CD4-positive, alpha-beta memory T cell (primary cell): ENCODE data around the gene CSNK2B. TPM values are rescaled to one million over a fixed set of nuclear protein-coding genes. Genes with fewer than 3 reads are reported as not detected.

ENCODE experiments used
- CTCF ChIA-PET: fragments of 350-600 bp; sonication (Branson Sonifier 250); formaldehyde crosslinking; loops from one replicate; lab custom pipeline; 2021; ENCODE audit warnings: inconsistent platforms; ENCODE audit not compliant: partially characterized antibody; lab: Charles Lee
- POLR2A ChIA-PET: fragments of 350-600 bp; sonication (Branson Sonifier 250); formaldehyde crosslinking; loops from one replicate; lab custom pipeline; 2021; ENCODE audit not compliant: partially characterized antibody; lab: Charles Lee
- DNase-seq, 5 donors: peaks; one replicate each; pipeline versions ENCODE4 v3.0.0 to v3.0.0-alpha.2; 2020 to 2022; ENCODE audit warnings: mixed read lengths in 1 of 5
- H3K27ac ChIP-seq: one replicate; pipeline ENCODE4 v1.7.0; 2013; ENCODE audit warnings: low read depth, low read length
- H3K27me3 ChIP-seq: 2 replicates; pipeline ENCODE4 v1.7.0; 2013; ENCODE audit warnings: mild to moderate bottlenecking, low read length, moderate library complexity; ENCODE audit not compliant: insufficient read depth
- H3K36me3 ChIP-seq: 2 replicates; pipeline ENCODE4 v1.7.0; 2013; ENCODE audit warnings: mild to moderate bottlenecking, low read length, moderate library complexity; ENCODE audit not compliant: insufficient read depth
- H3K4me1 ChIP-seq: 2 replicates; pipeline ENCODE4 v1.7.0; 2013; ENCODE audit warnings: mild to moderate bottlenecking, low read length, moderate library complexity; ENCODE audit not compliant: insufficient read depth
- H3K4me3 ChIP-seq, 2 donors: one replicate each; pipeline ENCODE4 v1.7.0; 2013; ENCODE audit warnings: low read length in 2 of 2, mild to moderate bottlenecking in 1 of 2
- H3K9me3 ChIP-seq, 2 donors: one replicate each; pipeline ENCODE4 v1.7.0; 2013; ENCODE audit warnings: low read length in 2 of 2, control low read depth in 1 of 2; ENCODE audit not compliant: control insufficient read depth in 1 of 2
- H3K27ac Mint-ChIP-seq, 7 donors: one replicate each; pipeline ENCODE4 v1.8.0; 2020 to 2021; ENCODE audit warnings: mixed read lengths in 7 of 7, mild to moderate bottlenecking in 6 of 7, inconsistent platforms in 3 of 7, moderate library complexity in 3 of 7
- H3K27me3 Mint-ChIP-seq, 2 donors: one replicate each; pipeline ENCODE4 v1.8.0; 2020 to 2021; ENCODE audit warnings: mixed read lengths in 2 of 2
- H3K36me3 Mint-ChIP-seq, 2 donors: one replicate each; pipeline ENCODE4 v1.8.0; 2020 to 2021; ENCODE audit warnings: mixed read lengths in 2 of 2, inconsistent platforms in 1 of 2, mild to moderate bottlenecking in 1 of 2
- H3K4me1 Mint-ChIP-seq, 4 donors: one replicate each; pipeline ENCODE4 v1.8.0; 2020 to 2021; ENCODE audit warnings: mixed read lengths in 4 of 4, mild to moderate bottlenecking in 1 of 4
- H3K4me3 Mint-ChIP-seq, 8 donors: one replicate each; pipeline ENCODE4 v1.8.0; 2020 to 2021; ENCODE audit warnings: mixed read lengths in 8 of 8, mild to moderate bottlenecking in 7 of 8, moderate library complexity in 6 of 8, inconsistent platforms in 3 of 8
- H3K9me3 Mint-ChIP-seq, 8 donors: one replicate each; pipeline ENCODE4 v1.8.0; 2020 to 2021; ENCODE audit warnings: mixed read lengths in 8 of 8, mild to moderate bottlenecking in 5 of 8, inconsistent platforms in 3 of 8, moderate library complexity in 1 of 8
- intact Hi-C: fragments of 100-400 bp; cut with micrococcal nuclease; formaldehyde crosslinking; loops from one replicate; pipeline ENCODE4 v1.15.1; 2023
- polyA plus RNA-seq, 2 donors: library from polyadenylated mRNA; unstranded; fragments of 300-500 nt; fragmentation: Illumina TruSeq; gene quantifications; one replicate each; pipeline ENCODE4 v1.2.3, GENCODE V29; 2021
- total RNA-seq, 2 experiments: library from RNA; stranded (reverse); gene quantifications; one replicate each; pipeline ENCODE4 v1.2.3, GENCODE V29; 2021

CSNK2B gene
- total and polyA plus RNA-seq, 4 experiments from 2014 or later: 141 to 232 (median 166) TPM

GRCh38 chr6:31676904-31677303, 11.0 kb downstream of the CSNK2B start:
- H3K27ac Mint-ChIP-seq: peak overlapping the region in 2 of 7 donors; percentile 72 to 89
- no peaks in the 10 kb centered on the region for H3K9me3 Mint-ChIP-seq
- Histone ChIP-seq H3K27ac (no peak overlapping the region), H3K36me3 (peaks cover 15% of the 10 kb centered on the region), H3K27me3 (no peaks in the 10 kb centered on the region), H3K4me1 (peaks cover 19% of the 10 kb centered on the region), H3K9me3 (no peaks in the 10 kb centered on the region), H3K4me3 (no peak overlapping the region)
- ChIA-PET POLR2A (no interaction called here), CTCF (interaction anchor here (1.1 kb wide), 1 partner anchor 213 kb away, joined by 3 read pairs; no protein-coding TSS in a partner anchor)
- H3K27me3 Mint-ChIP-seq: no peaks in the 10 kb centered on the region
- no peak overlapping the region for H3K4me3 Mint-ChIP-seq
- peaks cover 11 to 27% (median 15%) of the 10 kb centered on the region in 4 donors for H3K4me1 Mint-ChIP-seq
- intact Hi-C loops: no loop called here
- DNase-seq: no peak
- peaks cover 11 to 19% of the 10 kb centered on the region in 2 donors for H3K36me3 Mint-ChIP-seq

DNA sequence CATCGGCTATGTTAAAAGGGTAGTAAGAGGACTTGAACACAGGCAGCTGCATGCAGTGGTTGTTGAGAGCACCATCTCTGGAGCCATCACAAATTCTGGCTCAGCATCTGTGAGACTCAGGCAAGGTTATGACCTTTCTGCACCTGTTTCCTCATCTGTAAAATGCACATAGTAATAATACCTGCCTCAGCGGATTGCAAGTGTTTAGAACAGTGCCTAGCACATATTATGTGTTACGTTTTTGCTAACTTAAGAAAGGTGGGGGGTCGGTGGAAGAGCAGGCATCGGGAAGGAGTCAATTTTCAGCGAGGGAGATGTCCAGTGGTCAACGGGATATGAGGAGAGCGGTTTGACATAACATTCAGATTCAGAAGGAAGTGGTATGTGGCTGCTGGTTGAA, 12.1 kb downstream of the CSNK2B start:
- Mint-ChIP-seq H3K27me3 (no peaks in the 10 kb centered on the region), H3K4me3 (peak overlapping the region in 2 of 8 donors; percentile 3 to 50), H3K9me3 (no peaks in the 10 kb centered on the region), H3K4me1 (peaks cover 11 to 27% (median 16%) of the 10 kb centered on the region in 4 donors), H3K36me3 (peaks cover 6 to 12% of the 10 kb centered on the region in 2 donors), H3K27ac (peak overlapping the region in 3 of 7 donors; percentile 5 to 61 (median 22))
- no peak overlapping the region for H3K27ac ChIP-seq
- H3K4me3 ChIP-seq: no peak overlapping the region
- H3K9me3 ChIP-seq: no peaks in the 10 kb centered on the region
- no peak for DNase-seq
- ChIA-PET CTCF (interaction anchor here (1.1 to 1.3 kb wide), 4 partner anchors 12 to 212 kb away, joined by 3 to 4 read pairs (median 3); partner anchors contain the start of gene HSPA1B), POLR2A (interaction anchor here (0.6 to 1.2 kb wide), 2 partner anchors 25 to 103 kb away, joined by 3 read pairs; partner anchors contain the start of gene TNF)
- no peaks in the 10 kb centered on the region for H3K27me3 ChIP-seq
- H3K4me1 ChIP-seq: peaks cover 19% of the 10 kb centered on the region
- peaks cover 5% of the 10 kb centered on the region for H3K36me3 ChIP-seq
- intact Hi-C loops: no loop called here

GRCh38 chr6:31680226-31681134, 14.6 kb downstream of the CSNK2B start, which contains the start of gene LY6G5C:
Gene LY6G5C (minus strand): TSS chr6:31681067. CDS start chr6:31680373, 694 bp downstream.
- CTCF ChIA-PET: interaction anchor here (0.7 to 2.1 kb wide), 24 partner anchors 9 to 1085 kb away, joined by 3 to 11 read pairs (median 4); partner anchors contain the start of genes ABHD16A, CLIC1, DXO and GPANK1
- peak within 1 kb of the TSS; percentile 77 to 92 (median 86) for H3K27ac Mint-ChIP-seq

GRCh38 chr6:31681135-31681671, 15.3 kb downstream of the CSNK2B start:
- peak overlapping the region; percentile 86 to 91 (median 90) for H3K4me3 Mint-ChIP-seq
- ChIA-PET CTCF (interaction anchor here (0.7 to 2.1 kb wide), 24 partner anchors 8 to 1086 kb away, joined by 3 to 11 read pairs (median 4); partner anchors contain the start of genes ABHD16A, CLIC1, DXO and GPANK1), POLR2A (interaction anchor here (0.7 to 2.1 kb wide), 15 partner anchors 14 to 183 kb away, joined by 3 to 13 read pairs (median 5); partner anchors contain the start of genes ABHD16A, BAG6, CSNK2B and GPANK1)
- DNase-seq: peak in 4 of 5 donors; percentile 17 to 43 (median 28)
- no peaks in the 10 kb centered on the region for H3K9me3 ChIP-seq
- H3K27me3 Mint-ChIP-seq: no peaks in the 10 kb centered on the region
- H3K4me3 ChIP-seq: peak overlapping the region; percentile 69 to 70
- peak overlapping the region; percentile 51 for H3K27ac ChIP-seq
- peaks cover 2 to 8% of the 10 kb centered on the region in 2 donors for H3K36me3 Mint-ChIP-seq
- intact Hi-C loops: loop anchor here (2.0 to 5.0 kb wide), 3 partner anchors 16 to 56 kb away; partner anchors contain the start of genes ABHD16A, CLIC1 and GPANK1
- H3K4me1 ChIP-seq: peaks cover 19% of the 10 kb centered on the region
- no peaks in the 10 kb centered on the region for H3K27me3 ChIP-seq
- H3K36me3 ChIP-seq: peaks cover 5% of the 10 kb centered on the region
- peaks cover 11 to 27% (median 16%) of the 10 kb centered on the region in 4 donors for H3K4me1 Mint-ChIP-seq
- H3K27ac Mint-ChIP-seq: peak overlapping the region; percentile 55 to 87 (median 77)
- no peaks in the 10 kb centered on the region for H3K9me3 Mint-ChIP-seq

More at GRCh38 chr6:31680226-31681134, 14.6 kb downstream of the CSNK2B start, which contains the start of gene LY6G5C:
- Histone ChIP-seq H3K4me3 (peak within 1 kb of the TSS; percentile 69 to 70), H3K27ac (peak within 1 kb of the TSS; percentile 51), H3K4me1 (peaks cover 19% of the 10 kb centered on the region), H3K9me3 (no peaks in the 10 kb centered on the region), H3K36me3 (no peaks in the 10 kb centered on the region), H3K27me3 (no peaks in the 10 kb centered on the region)
- Mint-ChIP-seq H3K4me3 (peak within 1 kb of the TSS; percentile 86 to 91 (median 90)), H3K4me1 (peaks cover 11 to 27% (median 16%) of the 10 kb centered on the region in 4 donors), H3K9me3 (no peaks in the 10 kb centered on the region), H3K36me3 (peaks cover 0 to 4% of the 10 kb centered on the region in 2 donors), H3K27me3 (no peaks in the 10 kb centered on the region)
- POLR2A ChIA-PET: interaction anchor here (0.7 to 2.1 kb wide), 15 partner anchors 14 to 183 kb away, joined by 3 to 13 read pairs (median 5); partner anchors contain the start of genes ABHD16A, BAG6, CSNK2B and GPANK1
- DNase-seq: peak in 4 of 5 donors; percentile 51 to 59 (median 56)
- intact Hi-C loops: loop anchor here (1.0 to 5.0 kb wide), 5 partner anchors 16 to 184 kb away; partner anchors contain the start of genes ABHD16A, CLIC1 and GPANK1

DNA sequence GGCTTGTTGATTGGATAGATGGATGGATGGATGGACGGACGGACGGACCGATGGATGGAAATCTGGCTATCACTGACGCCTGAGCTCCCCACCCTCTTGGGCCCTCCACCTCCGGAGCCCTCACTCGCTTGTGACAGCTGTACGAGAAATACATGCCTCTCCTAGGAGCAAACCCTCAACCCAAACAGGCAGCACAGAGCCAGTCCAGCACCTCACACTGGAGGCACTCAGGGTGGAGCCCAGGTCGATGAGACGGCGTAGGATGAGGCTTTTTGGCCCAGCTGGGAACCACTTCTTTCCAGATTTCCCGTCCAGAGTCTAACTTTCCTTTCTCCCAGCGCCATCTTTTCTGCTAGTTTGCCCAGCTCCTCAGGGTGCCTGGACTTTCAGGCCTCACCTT, 17.7 kb downstream of the CSNK2B start:
- intact Hi-C loops: loop anchor here (5.0 kb wide), 1 partner anchor 54 kb away; the partner anchor contains the start of gene CLIC1
- no peaks in the 10 kb centered on the region for H3K27me3 ChIP-seq
- H3K27ac ChIP-seq: no peak overlapping the region
- POLR2A ChIA-PET: interaction anchor here (1.3 to 1.4 kb wide), 2 partner anchors 131 to 144 kb away, joined by 3 read pairs; partner anchors contain the start of gene HSPA1B
- H3K4me3 ChIP-seq: no peak overlapping the region
- DNase-seq: no peak
- H3K36me3 ChIP-seq: peaks cover 22% of the 10 kb centered on the region
- H3K9me3 ChIP-seq: no peaks in the 10 kb centered on the region
- no peaks in the 10 kb centered on the region for H3K9me3 Mint-ChIP-seq
- H3K4me3 Mint-ChIP-seq: peak overlapping the region in 1 of 8 donors; percentile 25
- H3K4me1 ChIP-seq: peaks cover 19% of the 10 kb centered on the region
- peaks cover 11 to 21% (median 15%) of the 10 kb centered on the region in 4 donors for H3K4me1 Mint-ChIP-seq
- no peaks in the 10 kb centered on the region for H3K27me3 Mint-ChIP-seq
- CTCF ChIA-PET: no interaction called here
- peaks cover 14 to 26% of the 10 kb centered on the region in 2 donors for H3K36me3 Mint-ChIP-seq
- H3K27ac Mint-ChIP-seq: peak overlapping the region in 2 of 7 donors; percentile 65 to 77

DNA sequence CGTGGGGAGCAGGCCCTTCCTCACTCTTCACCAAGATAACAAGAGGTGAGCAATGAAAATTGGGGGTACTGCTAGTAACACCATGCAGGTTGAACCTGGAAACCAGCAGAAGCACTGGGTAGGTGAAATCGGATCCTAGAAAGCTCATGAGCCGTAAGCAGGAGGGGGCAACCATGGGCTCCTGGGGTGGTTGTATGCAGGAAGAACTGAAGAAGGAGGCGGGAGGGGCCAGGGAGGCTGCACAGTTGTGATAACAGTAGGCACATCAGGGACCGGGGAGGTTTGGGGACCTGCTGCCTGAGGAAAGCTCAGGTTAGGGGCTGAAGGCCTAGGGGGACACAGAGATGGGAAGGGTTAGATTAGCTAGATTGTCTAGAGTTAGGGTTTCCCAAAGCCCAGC, 20.6 kb downstream of the CSNK2B start:
- intact Hi-C loops: no loop called here
- Histone ChIP-seq H3K9me3 (no peaks in the 10 kb centered on the region), H3K36me3 (peaks cover 45% of the 10 kb centered on the region), H3K4me3 (no peak overlapping the region), H3K4me1 (peaks cover 4% of the 10 kb centered on the region), H3K27me3 (no peaks in the 10 kb centered on the region), H3K27ac (no peak overlapping the region)
- DNase-seq: no peak
- CTCF ChIA-PET: interaction anchor here (1.2 kb wide), 1 partner anchor 144 kb away, joined by 3 read pairs; no protein-coding TSS in a partner anchor
- peaks cover 2 to 5% (median 3%) of the 10 kb centered on the region in 4 donors for H3K4me1 Mint-ChIP-seq
- H3K36me3 Mint-ChIP-seq: peaks cover 16 to 46% of the 10 kb centered on the region in 2 donors
- POLR2A ChIA-PET: interaction anchor here (2.5 kb wide), 1 partner anchor 17 kb away, joined by 7 read pairs; the partner anchor contains the start of gene ABHD16A
- H3K4me3 Mint-ChIP-seq: no peak overlapping the region
- H3K27me3 Mint-ChIP-seq: no peaks in the 10 kb centered on the region
- H3K9me3 Mint-ChIP-seq: no peaks in the 10 kb centered on the region
- H3K27ac Mint-ChIP-seq: peak overlapping the region in 3 of 7 donors; percentile 25 to 70 (median 47)
